Muscle of leg (tissue), 11 donors: ENCODE measurements around the gene NUDT8. TPM values are rescaled to one million over a fixed set of nuclear protein-coding genes. Genes with fewer than 3 reads are reported as not detected.

Source experiments
- DNase-seq: peaks from one replicate; pipeline ENCODE4 v3.0.0; 2013
- H3K27ac ChIP-seq: one replicate; pipeline ENCODE4 v1.5.1; 2013; ENCODE audit warnings: mild to moderate bottlenecking, low read length, control low read depth
- H3K27me3 ChIP-seq: one replicate; pipeline ENCODE4 v1.6.1; 2013; ENCODE audit warnings: low read length; ENCODE audit not compliant: control insufficient read depth, insufficient read depth
- H3K36me3 ChIP-seq: one replicate; pipeline ENCODE4 v1.6.1; 2013; ENCODE audit warnings: low read length; ENCODE audit not compliant: control insufficient read depth, insufficient read depth
- H3K4me1 ChIP-seq: one replicate; pipeline ENCODE4 v1.6.1; 2013; ENCODE audit warnings: low read length; ENCODE audit not compliant: control insufficient read depth, insufficient read depth
- H3K4me3 ChIP-seq: one replicate; pipeline ENCODE4 v1.5.1; 2013; ENCODE audit warnings: low read length, control low read depth
- H3K9me3 ChIP-seq: replicated peaks from 2 replicates; pipeline ENCODE4 v1.6.1; 2013; ENCODE audit warnings: low read depth, low read length; ENCODE audit not compliant: control insufficient read depth
- WGBS: methylation state at CpG from one replicate; pipeline ENCODE4 v1.1.5; 2013; ENCODE audit warnings: missing lambda C conversion rate; ENCODE audit not compliant: insufficient coverage; 5-methylcytosine and 5-hydroxymethylcytosine counted together
- polyA plus RNA-seq, 8 donors: library from polyadenylated mRNA; unstranded; fragments of 120-200 nt; gene quantifications; one replicate each; pipeline versions ENCODE4 v1.2.1 to v1.2.3, GENCODE V29; 2013; ENCODE audit warnings: inconsistent platforms in 1 of 8, low replicate concordance in 1 of 8; ENCODE audit not compliant: insufficient read length in 8 of 8, insufficient read depth in 1 of 8
- total RNA-seq: library from RNA; stranded (reverse); fragments of 120-200 nt; gene quantifications from one replicate; pipeline ENCODE4 v1.2.4, GENCODE V29; 2013

The NUDT8 gene
- total and polyA plus RNA-seq, 9 donors = 3.4 to 5.8 (median 4.2) TPM

- no peaks in the 10 kb centered on the region for H3K27me3 ChIP-seq
- H3K36me3 ChIP-seq = peaks cover 20% of the 10 kb centered on the region
- H3K27ac ChIP-seq = no peak overlapping the region
- DNase-seq = no peak
- H3K4me3 ChIP-seq = no peak overlapping the region
- no CpG with 5 or more reads among the region's 1 CpG for WGBS
- no peaks in the 10 kb centered on the region for H3K9me3 ChIP-seq
- peaks cover 14% of the 10 kb centered on the region for H3K4me1 ChIP-seq
Measured at GRCh38 chr11:67588136-67588503, 41.6 kb downstream of the NUDT8 start.

DNA sequence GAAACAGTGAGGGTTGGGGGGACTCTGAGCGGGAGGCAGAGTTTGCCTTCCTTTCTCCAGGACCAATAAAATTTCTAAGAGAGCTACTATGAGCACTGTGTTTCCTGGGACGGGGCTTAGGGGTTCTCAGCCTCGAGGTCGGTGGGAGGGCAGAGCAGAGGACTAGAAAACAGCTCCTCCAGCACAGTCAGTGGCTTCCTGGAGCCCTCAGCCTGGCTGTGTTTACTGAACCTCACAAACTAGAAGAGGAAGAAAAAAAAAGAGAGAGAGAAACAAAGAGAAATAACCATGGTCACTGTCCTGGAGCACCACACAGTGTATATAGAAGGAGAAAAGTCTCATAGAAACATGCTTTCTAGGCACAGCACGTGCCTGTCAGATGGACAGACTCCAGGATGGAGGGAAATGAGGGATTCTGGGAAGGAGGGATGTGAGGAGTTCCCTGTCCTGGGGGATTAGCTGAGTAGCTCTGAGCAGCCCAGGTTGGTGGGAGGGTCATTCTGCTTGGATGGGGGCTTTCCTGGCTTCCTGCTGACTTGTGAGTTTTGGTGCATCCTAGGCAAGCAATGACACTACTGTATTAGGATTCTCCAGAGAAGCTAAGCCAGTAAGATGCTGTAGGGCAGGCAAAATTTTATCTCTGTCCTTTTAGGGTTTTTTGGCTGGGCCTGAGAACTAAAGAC, 43.0 kb downstream of the NUDT8 start:
- no peak overlapping the region for H3K4me3 ChIP-seq
- H3K4me1 ChIP-seq = peaks cover 20% of the 10 kb centered on the region
- no peak for DNase-seq
- peaks cover 8% of the 10 kb centered on the region for H3K27me3 ChIP-seq
- H3K36me3 ChIP-seq = peaks cover 20% of the 10 kb centered on the region
- H3K27ac ChIP-seq = no peak overlapping the region
- H3K9me3 ChIP-seq = no peaks in the 10 kb centered on the region
- WGBS = 67% methylated on average over 1 of the region's 5 CpGs

DNA sequence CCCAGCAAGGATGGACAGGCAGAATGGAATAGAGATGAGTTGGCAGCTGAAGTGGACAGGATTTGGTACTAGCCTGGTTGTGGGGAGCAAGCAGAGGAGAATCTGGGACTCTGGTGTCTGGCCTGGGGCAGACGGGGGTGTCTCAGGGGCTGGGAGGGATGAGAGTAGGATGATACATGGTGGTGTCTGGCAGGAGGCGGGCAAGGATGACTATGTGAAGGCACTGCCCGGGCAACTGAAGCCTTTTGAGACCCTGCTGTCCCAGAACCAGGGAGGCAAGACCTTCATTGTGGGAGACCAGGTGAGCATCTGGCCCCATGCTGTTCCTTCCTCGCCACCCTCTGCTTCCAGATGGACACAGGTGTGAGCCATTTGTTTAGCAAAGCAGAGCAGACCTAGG, 43.8 kb downstream of the NUDT8 start:
- Histone ChIP-seq H3K4me1 (peaks cover 20% of the 10 kb centered on the region), H3K27ac (no peak overlapping the region), H3K27me3 (peaks cover 15% of the 10 kb centered on the region), H3K4me3 (no peak overlapping the region), H3K9me3 (no peaks in the 10 kb centered on the region), H3K36me3 (peaks cover 20% of the 10 kb centered on the region)
- 91% methylated on average over 4 of the region's 4 CpGs for WGBS
- no peak for DNase-seq

GRCh38 chr11:67584881-67585873, 44.6 kb downstream of the NUDT8 start:
- Histone ChIP-seq H3K36me3 (peaks cover 20% of the 10 kb centered on the region), H3K4me1 (peaks cover 20% of the 10 kb centered on the region), H3K4me3 (peak overlapping the region; percentile 84), H3K27ac (peak overlapping the region; percentile 92), H3K27me3 (peaks cover 22% of the 10 kb centered on the region), H3K9me3 (no peaks in the 10 kb centered on the region)
- WGBS = 87% methylated on average over 15 of the region's 21 CpGs
- DNase-seq = peak; percentile 19

GRCh38 chr11:67584205-67584880, 45.4 kb downstream of the NUDT8 start:
- H3K4me3 ChIP-seq = peak overlapping the region; percentile 84
- H3K4me1 ChIP-seq = peaks cover 20% of the 10 kb centered on the region
- H3K36me3 ChIP-seq = peaks cover 20% of the 10 kb centered on the region
- peak; percentile 83 for DNase-seq
- whole genome bisulfite sequencing = 21% methylated on average over 18 of the region's 33 CpGs
- H3K9me3 ChIP-seq = no peaks in the 10 kb centered on the region
- peaks cover 30% of the 10 kb centered on the region for H3K27me3 ChIP-seq
- peak overlapping the region; percentile 92 for H3K27ac ChIP-seq

DNA sequence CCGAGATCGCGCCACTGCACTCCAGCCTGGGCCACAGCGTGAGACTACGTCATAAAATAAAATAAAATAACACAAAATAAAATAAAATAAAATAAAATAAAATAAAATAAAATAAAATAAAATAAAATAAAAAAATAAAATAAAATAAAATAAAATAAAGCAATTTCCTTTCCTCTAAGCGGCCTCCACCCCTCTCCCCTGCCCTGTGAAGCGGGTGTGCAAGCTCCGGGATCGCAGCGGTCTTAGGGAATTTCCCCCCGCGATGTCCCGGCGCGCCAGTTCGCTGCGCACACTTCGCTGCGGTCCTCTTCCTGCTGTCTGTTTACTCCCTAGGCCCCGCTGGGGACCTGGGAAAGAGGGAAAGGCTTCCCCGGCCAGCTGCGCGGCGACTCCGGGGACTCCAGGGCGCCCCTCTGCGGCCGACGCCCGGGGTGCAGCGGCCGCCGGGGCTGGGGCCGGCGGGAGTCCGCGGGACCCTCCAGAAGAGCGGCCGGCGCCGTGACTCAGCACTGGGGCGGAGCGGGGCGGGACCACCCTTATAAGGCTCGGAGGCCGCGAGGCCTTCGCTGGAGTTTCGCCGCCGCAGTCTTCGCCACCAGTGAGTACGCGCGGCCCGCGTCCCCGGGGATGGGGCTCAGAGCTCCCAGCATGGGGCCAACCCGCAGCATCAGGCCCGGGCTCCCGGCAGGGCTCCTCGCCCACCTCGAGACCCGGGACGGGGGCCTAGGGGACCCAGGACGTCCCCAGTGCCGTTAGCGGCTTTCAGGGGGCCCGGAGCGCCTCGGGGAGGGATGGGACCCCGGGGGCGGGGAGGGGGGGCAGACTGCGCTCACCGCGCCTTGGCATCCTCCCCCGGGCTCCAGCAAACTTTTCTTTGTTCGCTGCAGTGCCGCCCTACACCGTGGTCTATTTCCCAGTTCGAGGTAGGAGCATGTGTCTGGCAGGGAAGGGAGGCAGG, 46.2 kb downstream of the NUDT8 start, which contains the start of gene GSTP1:
TSS of gene GSTP1 (plus strand) at position 566 of the 958 bp plus-strand sequence. CDS start at position 598, 32 bp downstream.
- H3K4me3 ChIP-seq = peak within 1 kb of the TSS; percentile 84
- DNase-seq = peak; percentile 97
- peak within 1 kb of the TSS; percentile 92 for H3K27ac ChIP-seq
- WGBS = under 1% methylated on average over 65 of the region's 81 CpGs
- peaks cover 20% of the 10 kb centered on the region for H3K36me3 ChIP-seq
- peaks cover 20% of the 10 kb centered on the region for H3K4me1 ChIP-seq
- peaks cover 33% of the 10 kb centered on the region for H3K27me3 ChIP-seq
- H3K9me3 ChIP-seq = no peaks in the 10 kb centered on the region

DNA sequence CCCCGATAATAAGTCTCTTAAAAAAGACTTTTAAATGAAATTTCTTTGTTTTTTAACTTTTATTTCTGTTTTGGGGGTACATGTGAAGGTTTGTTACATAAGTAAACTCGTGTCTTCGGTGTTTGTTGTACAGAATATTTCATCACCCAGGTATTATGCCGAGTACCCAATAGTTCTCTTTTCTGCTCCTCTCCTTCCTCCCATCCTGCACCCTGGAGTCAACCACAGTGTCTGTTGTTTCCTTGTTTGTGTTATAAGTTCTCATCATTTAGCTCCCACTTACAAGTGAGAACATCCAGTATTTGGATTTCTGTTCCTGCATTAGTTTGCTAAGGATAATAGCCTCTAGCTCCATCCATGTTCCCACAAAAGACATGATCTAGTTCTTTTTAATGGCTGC, 47.7 kb downstream of the NUDT8 start:
- Histone ChIP-seq H3K27ac (no peak overlapping the region), H3K4me1 (peaks cover 20% of the 10 kb centered on the region), H3K4me3 (no peak overlapping the region), H3K9me3 (no peaks in the 10 kb centered on the region), H3K36me3 (peaks cover 14% of the 10 kb centered on the region), H3K27me3 (peaks cover 41% of the 10 kb centered on the region)
- no peak for DNase-seq
- no CpG with 5 or more reads among the region's 4 CpGs for WGBS

DNA sequence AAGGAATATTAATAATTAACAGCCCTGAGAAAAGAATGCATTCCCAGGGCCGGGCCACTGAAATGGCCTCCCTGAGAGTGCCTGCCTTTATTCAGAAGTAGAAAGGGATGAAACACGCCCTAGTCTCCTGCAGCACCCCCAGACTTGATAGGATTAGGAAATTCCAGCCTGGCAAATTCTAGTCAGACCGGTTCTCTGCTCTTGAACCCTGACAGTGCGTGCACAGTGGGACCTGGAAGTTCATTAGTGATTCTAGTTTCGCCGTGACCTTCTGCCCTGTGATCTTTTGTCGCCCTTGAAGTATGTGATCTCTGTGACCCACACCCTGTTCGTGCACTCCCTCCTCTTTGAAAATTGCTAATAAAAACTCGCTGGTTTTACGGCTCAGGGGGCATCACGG, 48.3 kb downstream of the NUDT8 start:
- peaks cover 41% of the 10 kb centered on the region for H3K27me3 ChIP-seq
- WGBS = 20% methylated on average over 7 of the region's 11 CpGs
- H3K4me3 ChIP-seq = no peak overlapping the region
- H3K27ac ChIP-seq = no peak overlapping the region
- H3K36me3 ChIP-seq = peaks cover 14% of the 10 kb centered on the region
- no peak for DNase-seq
- peaks cover 20% of the 10 kb centered on the region for H3K4me1 ChIP-seq
- no peaks in the 10 kb centered on the region for H3K9me3 ChIP-seq

GRCh38 chr11:67577951-67578350, 51.8 kb downstream of the NUDT8 start:
- H3K9me3 ChIP-seq = no peaks in the 10 kb centered on the region
- 90% methylated on average over 6 of the region's 6 CpGs for WGBS
- no peak for DNase-seq
- peaks cover 4% of the 10 kb centered on the region for H3K4me1 ChIP-seq
- H3K36me3 ChIP-seq = no peaks in the 10 kb centered on the region
- H3K4me3 ChIP-seq = no peak overlapping the region
- peaks cover 44% of the 10 kb centered on the region for H3K27me3 ChIP-seq
- no peak overlapping the region for H3K27ac ChIP-seq
